A673 (cell line): ENCODE data around the gene TENM4. TPM values are rescaled to one million over a fixed set of nuclear protein-coding genes. Genes with fewer than 3 reads are reported as not detected.
A peak's percentile ranks its signal among the peaks of the same experiment; 100 is the strongest.
"Not testable (repeated sequence)": the region's sequence is repeated elsewhere in the genome, so short reads cannot be mapped to it uniquely, and the experiment has no call there.

Experiments
- BruUV-seq: library from RNA; stranded (reverse); fragments of 400-500 nt; replicated peaks from 2 replicates; lab custom pipeline; 2021; lab: Mats Ljungman, UMichigan
- CTCF ChIA-PET: fragments of 300-600 bp; sonication (Branson Sonifier 250); formaldehyde crosslinking; loops from one replicate; lab custom pipeline; 2022; ENCODE audit warnings: antibody characterized with exemption; lab: Charles Lee
- POLR2A ChIA-PET: fragments of 300-600 bp; sonication (Branson Sonifier 250); formaldehyde crosslinking; loops from one replicate; lab custom pipeline; 2022; ENCODE audit warnings: antibody characterized with exemption; ENCODE audit not compliant: low non-redundant PET; lab: Charles Lee
- DNase-seq: peaks from one replicate; pipeline ENCODE4 v3.0.0-alpha.2; 2015; ENCODE audit warnings: low spot score
- H3K27ac ChIP-seq: fragments of 200-600 bp; sonication (generic); 2 replicates; pipeline ENCODE4 v1.5.1; 2016; ENCODE audit warnings: mixed run types, low read depth, mild to moderate bottlenecking, mixed read lengths, antibody characterized with exemption, low read length; ENCODE audit not compliant: poor library complexity, severe bottlenecking
- H3K27me3 ChIP-seq: fragments of 200-600 bp; sonication (generic); replicated peaks from 2 replicates; pipeline ENCODE4 v1.6.1; 2017; ENCODE audit warnings: mixed run types, low read depth, mild to moderate bottlenecking, mixed read lengths, antibody characterized with exemption, low read length; ENCODE audit not compliant: insufficient read depth, poor library complexity
- H3K36me3 ChIP-seq: fragments of 200-600 bp; sonication (generic); 2 replicates; pipeline ENCODE4 v1.6.1; 2016; ENCODE audit warnings: mixed run types, mild to moderate bottlenecking, mixed read lengths, antibody characterized with exemption, low read length; ENCODE audit not compliant: insufficient read depth, poor library complexity, severe bottlenecking
- H3K4me1 ChIP-seq: fragments of 200-600 bp; sonication (generic); 2 replicates; pipeline ENCODE4 v1.6.1; 2017; ENCODE audit warnings: mixed run types, mild to moderate bottlenecking, mixed read lengths, antibody characterized with exemption, low read length; ENCODE audit not compliant: insufficient read depth, poor library complexity, severe bottlenecking
- H3K4me3 ChIP-seq: fragments of 200-600 bp; sonication (generic); 2 replicates; pipeline ENCODE4 v1.5.1; 2016; ENCODE audit warnings: low read depth, mixed run types, mild to moderate bottlenecking, mixed read lengths, low read length; ENCODE audit not compliant: poor library complexity, severe bottlenecking
- H3K9me3 ChIP-seq: fragments of 200-600 bp; sonication (generic); 2 replicates; pipeline ENCODE4 v1.6.1; 2016; ENCODE audit warnings: mixed run types, low read depth, mild to moderate bottlenecking, mixed read lengths, antibody characterized with exemption, low read length; ENCODE audit not compliant: poor library complexity, severe bottlenecking
- EZH2 ChIP-seq: fragments of 200-600 bp; sonication (generic); IDR thresholded peaks from 2 replicates; pipeline ENCODE4 v1.6.1; 2017; ENCODE audit warnings: borderline replicate concordance, low read depth, mild to moderate bottlenecking, mixed read lengths, antibody characterized with exemption, low read length; ENCODE audit not compliant: poor library complexity, severe bottlenecking
- intact Hi-C: fragments of 100-400 bp; cut with micrococcal nuclease; formaldehyde crosslinking; loops from one replicate; pipeline ENCODE4 v1.10.0; 2022; ENCODE audit not compliant: unreplicated experiment
- total RNA-seq: library from RNA; stranded (reverse); gene quantifications from 2 replicates; pipeline ENCODE4 v1.2.3, GENCODE V29; 2021
- TF ChIP-seq, protein P1 (sequence below): fragments of 300-800, 200-600 bp; sonication (generic); conservative IDR thresholded peaks from 2 replicates; pipeline ENCODE4 v1.5.1; 2017; ENCODE audit warnings: low read depth, mild to moderate bottlenecking, antibody characterized with exemption, low read length, moderate library complexity, mixed read lengths

The TENM4 gene
- total RNA-seq, 1 experiment from 2014 or later: 0.11 TPM

GRCh38 chr11:78615724-78616123, 825.1 kb downstream of the TENM4 start:
- intact Hi-C loops: no loop called here
- no TSS peak for BruUV-seq
- ChIA-PET CTCF (no interaction called here), POLR2A (no interaction called here)
- no peaks in the 10 kb centered on the region for H3K27me3 ChIP-seq
- H3K4me1 ChIP-seq: no peaks in the 10 kb centered on the region
- TF ChIP-seq EZH2: no peak
- TF ChIP-seq, protein P1, sequence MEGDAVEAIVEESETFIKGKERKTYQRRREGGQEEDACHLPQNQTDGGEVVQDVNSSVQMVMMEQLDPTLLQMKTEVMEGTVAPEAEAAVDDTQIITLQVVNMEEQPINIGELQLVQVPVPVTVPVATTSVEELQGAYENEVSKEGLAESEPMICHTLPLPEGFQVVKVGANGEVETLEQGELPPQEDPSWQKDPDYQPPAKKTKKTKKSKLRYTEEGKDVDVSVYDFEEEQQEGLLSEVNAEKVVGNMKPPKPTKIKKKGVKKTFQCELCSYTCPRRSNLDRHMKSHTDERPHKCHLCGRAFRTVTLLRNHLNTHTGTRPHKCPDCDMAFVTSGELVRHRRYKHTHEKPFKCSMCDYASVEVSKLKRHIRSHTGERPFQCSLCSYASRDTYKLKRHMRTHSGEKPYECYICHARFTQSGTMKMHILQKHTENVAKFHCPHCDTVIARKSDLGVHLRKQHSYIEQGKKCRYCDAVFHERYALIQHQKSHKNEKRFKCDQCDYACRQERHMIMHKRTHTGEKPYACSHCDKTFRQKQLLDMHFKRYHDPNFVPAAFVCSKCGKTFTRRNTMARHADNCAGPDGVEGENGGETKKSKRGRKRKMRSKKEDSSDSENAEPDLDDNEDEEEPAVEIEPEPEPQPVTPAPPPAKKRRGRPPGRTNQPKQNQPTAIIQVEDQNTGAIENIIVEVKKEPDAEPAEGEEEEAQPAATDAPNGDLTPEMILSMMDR: 0 out of 2 replicates have a peak, but pooled peaks have one; percentile 12
- no peaks in the 10 kb centered on the region for H3K36me3 ChIP-seq
- DNase-seq: no peak
- no peak overlapping the region for H3K4me3 ChIP-seq
- peaks cover 4% of the 10 kb centered on the region for H3K9me3 ChIP-seq
- no peak overlapping the region for H3K27ac ChIP-seq

DNA sequence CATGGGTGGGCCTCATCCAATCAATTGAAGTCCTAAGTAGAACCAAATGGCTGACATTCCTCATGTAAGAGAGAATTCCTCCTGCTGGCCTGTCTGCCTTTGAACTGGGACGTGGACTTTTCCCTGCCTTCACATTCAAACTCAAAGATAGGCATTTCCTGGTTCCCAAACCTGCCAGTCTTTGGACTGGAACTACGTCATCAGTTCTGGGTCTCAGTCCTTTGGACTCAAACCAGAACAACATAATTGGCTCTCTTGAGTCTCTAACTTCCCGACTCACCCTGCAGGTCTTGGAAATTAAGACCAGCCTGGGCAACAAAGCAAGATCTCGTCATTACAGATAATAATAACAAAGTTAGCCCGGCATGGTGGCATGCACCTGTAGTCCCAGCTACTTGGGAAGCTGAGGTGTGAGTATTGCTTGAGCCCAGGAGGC, 827.4 kb downstream of the TENM4 start:
- ChIA-PET CTCF (no interaction called here), POLR2A (no interaction called here)
- Histone ChIP-seq H3K4me1 (no peaks in the 10 kb centered on the region), H3K27ac (no peak overlapping the region), H3K27me3 (no peaks in the 10 kb centered on the region), H3K36me3 (no peaks in the 10 kb centered on the region), H3K9me3 (no peaks in the 10 kb centered on the region), H3K4me3 (no peak overlapping the region)
- BruUV-seq: no TSS peak
- intact Hi-C loops: no loop called here
- TF ChIP-seq EZH2: no peak
- TF ChIP-seq, protein P1: no peak
- DNase-seq: no peak

DNA sequence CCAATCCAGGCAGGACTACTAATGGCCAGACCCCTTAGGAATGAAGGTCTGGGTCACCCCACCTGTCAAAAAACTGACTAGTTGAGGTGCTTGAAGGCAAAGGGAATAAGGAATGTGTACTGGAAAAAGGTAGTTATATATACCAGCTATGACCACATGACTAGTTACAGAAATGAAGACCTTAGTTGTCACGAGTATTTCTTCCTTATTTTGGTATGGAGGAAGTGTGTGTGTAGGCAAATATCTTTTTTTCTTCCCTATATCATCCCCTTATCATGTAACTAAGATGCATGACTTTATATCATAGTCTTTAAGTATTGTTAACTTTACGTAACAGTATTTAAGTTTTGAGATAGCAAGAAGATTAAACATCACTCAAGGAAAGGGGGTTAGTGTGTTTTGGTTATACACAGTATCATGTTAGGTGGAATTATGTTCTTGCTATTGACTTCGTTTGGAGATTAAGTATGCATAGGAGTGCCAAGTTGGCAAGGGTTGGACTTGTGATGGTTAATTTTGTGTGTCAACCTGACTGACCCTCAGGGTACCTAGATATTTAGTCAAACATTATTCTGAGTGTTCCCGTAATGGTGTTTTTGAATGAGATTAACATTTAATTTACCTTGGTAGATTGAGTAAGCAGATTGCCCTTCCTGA, 828.0 kb downstream of the TENM4 start:
- no peak for DNase-seq
- ChIA-PET CTCF (no interaction called here), POLR2A (no interaction called here)
- no peak overlapping the region for H3K4me3 ChIP-seq
- no peak overlapping the region for H3K27ac ChIP-seq
- no peaks in the 10 kb centered on the region for H3K27me3 ChIP-seq
- H3K9me3 ChIP-seq: no peaks in the 10 kb centered on the region
- no TSS peak for BruUV-seq
- TF ChIP-seq, protein P1: no peak
- TF ChIP-seq EZH2: no peak
- H3K36me3 ChIP-seq: no peaks in the 10 kb centered on the region
- H3K4me1 ChIP-seq: no peaks in the 10 kb centered on the region
- intact Hi-C loops: no loop called here

DNA sequence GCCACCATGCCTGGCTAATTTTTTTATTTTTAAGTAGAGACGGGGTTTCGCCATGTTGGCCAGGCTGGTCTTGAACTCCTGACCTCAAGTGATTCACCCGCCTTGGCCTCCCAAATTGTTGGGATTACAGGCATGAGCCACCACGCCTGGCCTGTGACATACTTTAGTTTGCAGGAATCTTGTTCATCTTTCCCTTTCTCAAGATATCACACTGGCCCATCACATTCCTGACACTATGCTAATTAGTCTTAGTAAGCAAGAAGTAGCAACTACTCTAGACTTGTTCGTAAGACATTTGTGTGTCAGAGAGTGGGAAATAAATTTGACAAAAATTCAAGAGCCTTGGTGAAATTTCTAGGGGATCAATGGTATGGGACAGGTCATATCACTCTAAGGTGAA, 831.5 kb downstream of the TENM4 start:
- H3K36me3 ChIP-seq, POLR2A ChIA-PET, BruUV-seq, H3K4me1 ChIP-seq, H3K9me3 ChIP-seq, DNase-seq, intact Hi-C loops, CTCF ChIA-PET, H3K4me3 ChIP-seq, H3K27me3 ChIP-seq, H3K27ac ChIP-seq: not testable (repeated sequence)
